GM12891 (cell line): ENCODE data around the gene PGBD5.

Source experiments
- PAX5 ChIP-seq: IDR thresholded peaks from 2 replicates; pipeline ENCODE4 v1.6.1; 2011; ENCODE audit warnings: low read length, moderate library complexity, mild to moderate bottlenecking; ENCODE audit not compliant: insufficient read depth, severe bottlenecking
- POLR2A ChIP-seq: IDR thresholded peaks from 2 replicates; pipeline ENCODE4 v1.6.1; 2011; ENCODE audit warnings: low read depth, low read length, control low read depth
- POLR2AphosphoS5 ChIP-seq: IDR thresholded peaks from 2 replicates; pipeline ENCODE4 v1.6.1; 2011; ENCODE audit warnings: low read depth, low read length, control low read depth
- POU2F2 ChIP-seq: IDR thresholded peaks from 2 replicates; pipeline ENCODE4 v1.6.1; 2011; ENCODE audit warnings: low read depth, mild to moderate bottlenecking, control low read depth, low read length, moderate library complexity
- TAF1 ChIP-seq: IDR thresholded peaks from 2 replicates; pipeline ENCODE4 v1.6.1; 2011; ENCODE audit warnings: low read depth, low read length, control low read depth

DNA sequence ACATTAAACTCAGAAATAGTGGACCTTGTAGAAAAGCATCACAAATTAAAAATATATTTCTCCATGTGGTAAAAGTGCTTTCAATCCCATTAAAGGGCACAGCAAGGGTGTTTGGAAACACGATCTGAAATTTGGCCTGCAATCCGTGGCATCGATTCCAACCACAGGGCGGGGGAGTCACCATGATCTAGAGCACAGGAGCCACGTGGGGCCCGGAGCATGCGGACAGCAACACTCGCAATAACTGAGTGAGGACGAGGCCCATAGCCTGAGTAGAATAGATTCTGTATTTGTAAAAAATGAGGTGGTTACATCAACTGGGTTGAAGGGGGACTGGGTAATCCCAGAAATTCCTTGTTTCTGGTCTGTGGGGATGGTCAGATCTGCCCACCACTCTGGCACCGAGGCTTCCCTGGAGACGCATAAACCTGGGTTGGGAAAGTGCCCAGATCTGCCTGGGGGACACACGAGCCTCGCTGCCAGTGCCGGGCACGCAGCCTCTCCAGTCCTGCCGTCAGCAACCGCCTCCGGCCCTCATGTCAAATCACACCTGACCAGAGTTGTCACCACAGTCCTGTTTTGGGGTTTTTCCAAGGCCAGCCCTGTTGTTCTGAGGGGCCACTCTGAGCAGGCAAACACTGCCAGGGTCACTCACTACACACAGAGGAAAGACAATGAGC is 104.3 kb downstream of the PGBD5 start:
- TF ChIP-seq POLR2A (no peak), TAF1 (no peak), POLR2AphosphoS5 (no peak), POU2F2 (no peak), PAX5 (no peak)
